Mucosa of rectum (tissue), 2 donors: ENCODE measurements around the gene IGSF21.

Experiments
- H3K27ac ChIP-seq, 2 donors: one replicate each; pipeline ENCODE4 v1.7.0; 2013; ENCODE audit warnings: inconsistent platforms in 2 of 2, low read depth in 2 of 2, low read length in 2 of 2
- H3K27me3 ChIP-seq, 2 donors: one replicate each; pipeline ENCODE4 v1.7.0; 2013; ENCODE audit warnings: low read length in 2 of 2; ENCODE audit not compliant: control insufficient read depth in 2 of 2, insufficient read depth in 2 of 2
- H3K36me3 ChIP-seq, 2 donors: one replicate each; pipeline ENCODE4 v1.7.0; 2013; ENCODE audit warnings: low read length in 2 of 2; ENCODE audit not compliant: control insufficient read depth in 2 of 2, insufficient read depth in 2 of 2
- H3K4me1 ChIP-seq, 2 donors: one replicate each; pipeline ENCODE4 v1.7.0; 2013; ENCODE audit warnings: low read length in 2 of 2, mild to moderate bottlenecking in 1 of 2; ENCODE audit not compliant: control insufficient read depth in 2 of 2, insufficient read depth in 2 of 2
- H3K4me3 ChIP-seq, 2 donors: one replicate each; pipeline ENCODE4 v1.7.0; 2013; ENCODE audit warnings: low read length in 2 of 2
- H3K9ac ChIP-seq, 2 donors: one replicate each; pipeline ENCODE4 v1.7.0; 2013; ENCODE audit warnings: low read length in 2 of 2, low read depth in 1 of 2, mild to moderate bottlenecking in 1 of 2
- H3K9me3 ChIP-seq, 2 donors: one replicate each; pipeline ENCODE4 v1.7.0; 2013; ENCODE audit warnings: low read length in 2 of 2; ENCODE audit not compliant: control insufficient read depth in 2 of 2
- donor health status: healthy.
- donor health status: Normal muscosa, but diverticular disease.

IGSF21 gene

GRCh38 chr1:18396247-18396980 is 288.8 kb downstream of the IGSF21 start:
- Histone ChIP-seq H3K9ac (no peak overlapping the region), H3K9me3 (no peaks in the 10 kb centered on the region), H3K27me3 (peaks cover 0 to 4% of the 10 kb centered on the region in 2 donors), H3K27ac (no peak overlapping the region), H3K4me1 (peaks cover 2 to 6% of the 10 kb centered on the region in 2 donors), H3K36me3 (no peaks in the 10 kb centered on the region), H3K4me3 (no peak overlapping the region)

DNA sequence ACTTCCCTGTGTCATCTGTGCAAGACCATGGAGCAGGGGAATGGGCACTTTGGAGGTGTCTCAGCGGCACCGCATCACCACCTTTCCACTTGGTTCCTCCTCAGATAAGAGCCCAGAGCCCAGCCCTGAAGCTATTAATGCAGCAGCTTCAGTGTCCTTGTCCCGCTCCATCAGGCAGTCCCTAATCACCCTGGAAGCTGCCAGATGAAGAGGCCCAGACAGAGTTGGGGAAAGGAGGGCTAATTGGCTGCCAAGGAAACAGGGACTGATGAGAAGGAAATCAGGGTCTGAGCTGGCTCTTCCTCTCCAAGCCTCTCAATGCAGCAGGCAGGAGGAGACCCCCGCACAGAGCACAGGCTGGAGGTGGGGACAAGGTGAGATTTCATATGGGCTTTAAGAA is 290.0 kb downstream of the IGSF21 start:
- no peak overlapping the region for H3K4me3 ChIP-seq
- no peaks in the 10 kb centered on the region for H3K36me3 ChIP-seq
- no peaks in the 10 kb centered on the region for H3K9me3 ChIP-seq
- no peak overlapping the region for H3K9ac ChIP-seq
- H3K27ac ChIP-seq: no peak overlapping the region
- H3K27me3 ChIP-seq: peaks cover 0 to 4% of the 10 kb centered on the region in 2 donors
- peaks cover 2 to 8% of the 10 kb centered on the region in 2 donors for H3K4me1 ChIP-seq

- Histone ChIP-seq H3K4me3 (no peak overlapping the region), H3K27me3 (peaks cover 0 to 4% of the 10 kb centered on the region in 2 donors), H3K36me3 (no peaks in the 10 kb centered on the region), H3K9ac (no peak overlapping the region), H3K27ac (no peak overlapping the region), H3K4me1 (peaks cover 2 to 8% of the 10 kb centered on the region in 2 donors), H3K9me3 (no peaks in the 10 kb centered on the region)
Observed at GRCh38 chr1:18398791-18399530, 291.4 kb downstream of the IGSF21 start.

GRCh38 chr1:18400347-18401102 is 292.9 kb downstream of the IGSF21 start:
- Histone ChIP-seq H3K27ac (peak overlapping the region; percentile 49 to 88), H3K4me3 (no peak overlapping the region), H3K9me3 (no peaks in the 10 kb centered on the region), H3K4me1 (peaks cover 2 to 8% of the 10 kb centered on the region in 2 donors), H3K36me3 (no peaks in the 10 kb centered on the region), H3K27me3 (peaks cover 0 to 4% of the 10 kb centered on the region in 2 donors), H3K9ac (peak overlapping the region in 1 of 2 donors; percentile 36)

GRCh38 chr1:18401921-18402320 is 294.3 kb downstream of the IGSF21 start:
- no peaks in the 10 kb centered on the region for H3K36me3 ChIP-seq
- H3K27ac ChIP-seq: no peak overlapping the region
- H3K9me3 ChIP-seq: no peaks in the 10 kb centered on the region
- H3K9ac ChIP-seq: no peak overlapping the region
- H3K4me1 ChIP-seq: peaks cover 2 to 8% of the 10 kb centered on the region in 2 donors
- no peak overlapping the region for H3K4me3 ChIP-seq
- peaks cover 0 to 4% of the 10 kb centered on the region in 2 donors for H3K27me3 ChIP-seq

- no peak overlapping the region for H3K4me3 ChIP-seq
- H3K36me3 ChIP-seq: no peaks in the 10 kb centered on the region
- no peaks in the 10 kb centered on the region for H3K27me3 ChIP-seq
- H3K4me1 ChIP-seq: peaks cover 2 to 8% of the 10 kb centered on the region in 2 donors
- H3K9me3 ChIP-seq: no peaks in the 10 kb centered on the region
- H3K27ac ChIP-seq: no peak overlapping the region
- H3K9ac ChIP-seq: no peak overlapping the region
Observed at GRCh38 chr1:18404460-18404859, 296.9 kb downstream of the IGSF21 start.

DNA sequence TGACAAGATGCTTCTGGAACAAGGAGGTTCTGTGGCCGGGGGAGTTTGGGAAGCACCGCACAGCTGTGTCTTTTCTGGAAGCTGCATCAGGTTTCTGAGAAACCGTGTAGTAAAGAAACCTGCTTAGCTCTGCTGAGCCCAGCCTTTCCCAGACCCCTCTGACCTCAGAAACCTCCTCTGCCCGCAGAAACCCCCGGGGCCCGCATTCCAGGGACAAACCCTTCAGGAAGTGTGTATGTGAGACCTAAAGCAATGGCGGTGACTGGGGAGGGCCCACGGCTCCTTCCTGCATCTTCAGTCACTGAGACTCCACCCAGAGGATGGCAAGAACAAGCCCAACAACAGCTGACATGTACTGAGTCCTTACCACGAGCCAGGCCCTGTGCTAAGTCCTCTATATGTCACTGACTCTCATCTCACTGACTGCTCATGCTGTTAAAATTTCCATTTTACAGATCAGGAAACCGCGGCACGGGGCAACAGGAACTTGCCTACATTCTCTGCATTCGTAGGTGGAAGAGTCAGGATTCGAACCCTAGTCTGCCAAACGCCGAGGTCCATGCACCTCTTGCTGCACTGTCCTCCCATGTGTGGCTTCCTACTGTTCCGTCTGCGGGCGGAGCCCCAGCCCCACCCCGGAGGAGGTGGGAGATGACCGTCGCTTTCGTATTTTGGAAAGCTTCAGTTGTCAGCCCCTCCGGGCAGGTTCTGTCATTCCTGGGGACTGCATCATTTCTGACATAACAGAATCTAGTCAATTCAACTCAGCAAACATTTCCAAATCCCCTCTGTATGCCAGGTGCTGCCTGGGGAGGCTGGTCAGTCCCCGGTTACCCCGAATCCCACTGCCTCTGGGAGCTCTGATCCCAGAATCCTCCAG is 299.8 kb downstream of the IGSF21 start:
- Histone ChIP-seq H3K4me1 (no peaks in the 10 kb centered on the region), H3K4me3 (no peak overlapping the region), H3K36me3 (no peaks in the 10 kb centered on the region), H3K9me3 (peaks cover 2 to 5% of the 10 kb centered on the region in 2 donors), H3K27ac (no peak overlapping the region), H3K27me3 (no peaks in the 10 kb centered on the region), H3K9ac (no peak overlapping the region)

DNA sequence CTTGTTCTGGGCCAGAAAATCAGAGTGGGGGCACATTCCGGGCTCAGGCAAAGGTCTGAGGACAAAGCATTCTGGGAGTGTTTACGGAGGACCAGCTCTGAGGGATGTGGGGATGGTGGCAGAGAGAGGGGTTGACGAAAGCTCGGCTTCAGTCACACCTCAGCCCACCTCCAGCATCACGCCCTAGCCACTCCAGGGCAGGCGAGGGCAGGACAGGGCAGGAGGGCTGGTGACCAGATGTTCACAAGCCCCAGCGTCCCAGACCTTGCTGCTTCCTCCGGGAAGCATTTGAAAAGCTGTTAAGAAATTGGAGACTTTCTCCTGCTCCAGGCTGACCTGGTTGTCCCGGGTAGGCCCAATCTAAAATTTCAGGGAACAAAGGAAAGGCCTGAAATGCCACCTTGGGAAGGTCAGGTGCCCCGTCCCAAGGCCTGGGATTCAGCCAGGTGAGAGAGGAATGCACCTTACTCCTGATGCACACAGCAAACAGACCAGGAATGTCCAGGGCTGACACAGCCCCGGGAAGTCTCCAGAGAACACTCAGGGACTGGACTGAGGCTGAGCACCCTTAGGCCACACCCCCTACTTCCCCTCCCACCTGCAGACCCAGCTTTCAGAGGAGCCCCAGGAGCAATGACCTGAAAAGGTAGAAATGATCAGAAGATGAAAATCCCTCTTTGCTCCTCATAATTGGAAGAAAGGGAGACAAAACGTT is 301.2 kb downstream of the IGSF21 start:
- Histone ChIP-seq H3K4me3 (no peak overlapping the region), H3K27ac (no peak overlapping the region), H3K9me3 (peaks cover 2 to 6% of the 10 kb centered on the region in 2 donors), H3K27me3 (no peaks in the 10 kb centered on the region), H3K9ac (no peak overlapping the region), H3K4me1 (peaks cover 0 to 12% of the 10 kb centered on the region in 2 donors), H3K36me3 (no peaks in the 10 kb centered on the region)

GRCh38 chr1:18409609-18410237 is 302.1 kb downstream of the IGSF21 start:
- no peaks in the 10 kb centered on the region for H3K27me3 ChIP-seq
- H3K9ac ChIP-seq: no peak overlapping the region
- peaks cover 2 to 6% of the 10 kb centered on the region in 2 donors for H3K9me3 ChIP-seq
- H3K27ac ChIP-seq: no peak overlapping the region
- no peaks in the 10 kb centered on the region for H3K36me3 ChIP-seq
- no peak overlapping the region for H3K4me3 ChIP-seq
- peaks cover 6 to 20% of the 10 kb centered on the region in 2 donors for H3K4me1 ChIP-seq
